ENCODE measurements around the gene C16orf54.
"Not testable (repeated sequence)": the region's sequence is repeated elsewhere in the genome, so short reads cannot be mapped to it uniquely, and the experiment has no call there.

Gene C16orf54

DNA sequence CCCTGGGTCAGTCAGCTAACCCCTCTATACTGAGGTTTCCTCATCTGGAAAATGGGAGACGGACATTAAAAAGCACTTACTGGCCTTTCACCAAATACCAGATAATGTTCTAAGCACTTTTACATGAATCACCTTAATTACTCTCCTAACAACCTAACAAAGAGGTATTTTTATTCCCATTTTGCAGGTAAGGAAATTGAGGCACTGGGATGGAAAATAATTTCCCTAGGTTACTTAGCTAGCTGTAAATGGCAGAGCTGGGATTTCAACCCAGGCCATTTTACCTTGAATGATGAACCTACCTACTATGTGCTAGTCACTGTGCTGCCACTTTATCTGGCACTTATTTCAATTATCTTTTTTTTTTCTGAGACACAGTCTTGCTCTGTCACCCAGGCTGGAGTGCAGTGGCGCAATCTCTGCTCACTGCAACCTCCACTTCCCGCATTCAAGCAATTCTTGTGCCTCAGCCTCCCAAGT lies 48.5 kb upstream of the C16orf54 start (continued):
- TF ChIP-seq, protein P1, sequence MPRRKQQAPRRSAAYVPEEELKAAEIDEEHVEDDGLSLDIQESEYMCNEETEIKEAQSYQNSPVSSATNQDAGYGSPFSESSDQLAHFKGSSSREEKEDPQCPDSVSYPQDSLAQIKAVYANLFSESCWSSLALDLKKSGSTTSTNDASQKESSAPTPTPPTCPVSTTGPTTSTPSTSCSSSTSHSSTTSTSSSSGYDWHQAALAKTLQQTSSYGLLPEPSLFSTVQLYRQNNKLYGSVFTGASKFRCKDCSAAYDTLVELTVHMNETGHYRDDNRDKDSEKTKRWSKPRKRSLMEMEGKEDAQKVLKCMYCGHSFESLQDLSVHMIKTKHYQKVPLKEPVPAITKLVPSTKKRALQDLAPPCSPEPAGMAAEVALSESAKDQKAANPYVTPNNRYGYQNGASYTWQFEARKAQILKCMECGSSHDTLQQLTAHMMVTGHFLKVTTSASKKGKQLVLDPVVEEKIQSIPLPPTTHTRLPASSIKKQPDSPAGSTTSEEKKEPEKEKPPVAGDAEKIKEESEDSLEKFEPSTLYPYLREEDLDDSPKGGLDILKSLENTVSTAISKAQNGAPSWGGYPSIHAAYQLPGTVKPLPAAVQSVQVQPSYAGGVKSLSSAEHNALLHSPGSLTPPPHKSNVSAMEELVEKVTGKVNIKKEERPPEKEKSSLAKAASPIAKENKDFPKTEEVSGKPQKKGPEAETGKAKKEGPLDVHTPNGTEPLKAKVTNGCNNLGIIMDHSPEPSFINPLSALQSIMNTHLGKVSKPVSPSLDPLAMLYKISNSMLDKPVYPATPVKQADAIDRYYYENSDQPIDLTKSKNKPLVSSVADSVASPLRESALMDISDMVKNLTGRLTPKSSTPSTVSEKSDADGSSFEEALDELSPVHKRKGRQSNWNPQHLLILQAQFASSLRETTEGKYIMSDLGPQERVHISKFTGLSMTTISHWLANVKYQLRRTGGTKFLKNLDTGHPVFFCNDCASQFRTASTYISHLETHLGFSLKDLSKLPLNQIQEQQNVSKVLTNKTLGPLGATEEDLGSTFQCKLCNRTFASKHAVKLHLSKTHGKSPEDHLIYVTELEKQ (tag by site-specific recombination; IDR thresholded peaks at IDR 0.05; ENCODE audit: borderline replicate concordance), result no peak
- TF ChIP-seq SP2 (tag by site-specific recombination; IDR thresholded peaks at IDR 0.05), result no peak
- TF ChIP-seq ZNF621 (tag by site-specific recombination; IDR thresholded peaks at IDR 0.05), result no peak

DNA sequence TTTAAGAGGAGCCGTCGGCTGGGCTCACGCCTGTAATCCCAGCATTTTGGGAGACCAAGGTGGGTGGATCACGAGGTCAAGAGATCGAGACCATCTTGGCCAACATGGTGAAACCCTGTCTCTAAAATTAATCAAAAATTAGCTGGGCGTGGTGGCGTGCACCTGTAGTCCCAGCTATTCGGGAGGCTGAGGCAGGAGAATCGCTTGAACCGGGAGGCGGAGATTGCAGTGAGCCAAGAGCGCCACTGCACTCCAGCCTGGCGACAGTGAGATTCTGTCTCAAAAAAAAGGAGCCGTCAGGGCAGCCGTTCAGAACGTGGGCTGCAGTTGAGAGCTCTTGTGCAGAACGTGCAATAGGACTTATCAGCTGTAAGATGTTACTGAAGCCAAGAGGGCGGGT lies 47.4 kb upstream of the C16orf54 start:
- POLR2A ChIA-PET, result interaction anchor here (0.8 kb wide), 1 partner anchor 9 kb away, joined by 4 read pairs; no protein-coding TSS in a partner anchor
- CTCF ChIA-PET; H3K9me3 ChIP-seq (ENCODE audit: control insufficient read depth, insufficient read depth, low read depth, low read length); H3K4me1 ChIP-seq (ENCODE audit: control insufficient read depth, insufficient read depth, low read length); H3K27ac ChIP-seq (ENCODE audit: extremely low read depth, low read depth, low read length); H3K4me3 ChIP-seq (ENCODE audit: low read depth, low read length): not testable (repeated sequence)
- peaks cover 10 to 38% of the 10 kb centered on the region in 2 experiments for H3K36me3 ChIP-seq (ENCODE audit: control insufficient read depth in 2 of 2, insufficient read depth in 1 of 2, low read length in 2 of 2)

DNA sequence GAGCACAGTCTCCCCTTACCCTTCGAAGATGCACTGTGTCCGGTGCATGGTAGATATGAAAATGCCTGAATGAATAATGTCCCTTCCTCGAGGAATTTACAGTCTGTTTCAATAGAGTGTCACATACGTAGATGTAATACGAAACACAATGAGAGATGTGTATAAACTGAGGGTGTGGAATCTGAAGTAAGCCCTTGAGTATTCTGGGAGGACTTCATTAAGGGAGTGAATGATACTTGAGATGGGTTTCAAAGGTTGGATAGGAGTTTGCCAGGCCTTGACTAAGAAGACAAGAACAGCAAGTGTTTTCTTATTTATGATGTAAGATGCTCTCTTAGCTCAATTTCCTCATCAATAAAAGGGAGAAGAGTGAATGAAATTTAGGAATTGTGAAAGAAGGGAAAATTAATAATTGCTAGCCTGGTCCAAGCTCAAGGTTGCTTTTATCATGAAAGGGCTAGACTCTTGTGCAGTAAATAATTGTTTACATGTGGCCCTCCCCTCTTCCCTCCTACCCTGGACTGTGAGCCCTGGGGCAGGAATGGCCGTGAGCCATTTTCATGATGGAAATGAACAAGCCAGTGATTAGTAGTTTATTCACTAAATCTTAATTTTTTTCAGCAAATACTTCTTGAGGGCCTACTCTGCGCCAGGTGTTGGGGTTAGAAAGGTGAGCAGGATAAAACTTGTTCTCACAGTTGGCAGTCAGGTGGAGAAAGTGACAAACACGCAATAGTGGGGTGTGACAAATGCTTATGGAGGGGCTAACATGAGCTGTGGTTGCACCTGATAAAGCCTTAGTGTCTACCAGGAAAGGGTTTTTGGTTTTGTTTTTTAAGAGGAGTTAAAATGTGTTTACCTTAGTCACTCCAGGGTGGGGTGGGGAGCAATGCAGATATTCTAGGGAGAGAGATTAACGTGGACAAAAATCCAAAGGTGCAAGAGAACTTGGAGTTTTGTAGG lies 46.3 kb upstream of the C16orf54 start:
- ChIA-PET CTCF (interaction anchor here (1.0 to 3.5 kb wide), 4 partner anchors 11 to 92 kb away, joined by 3 to 28 read pairs (median 6); no protein-coding TSS in a partner anchor), POLR2A (interaction anchor here (0.8 to 2.7 kb wide), 2 partner anchors 15 to 23 kb away, joined by 14 to 31 read pairs; partner anchors contain the start of gene MAZ)
- 0 out of 2 replicates have a peak, but pooled peaks cover 2% of the 10 kb centered on the region for H3K4me1 ChIP-seq (ENCODE audit: control insufficient read depth, insufficient read depth, low read length)
- TF ChIP-seq WT1 (tag by site-specific recombination; IDR thresholded peaks at IDR 0.05) (peak; percentile 81), ZBTB17 (tag by site-specific recombination; IDR thresholded peaks at IDR 0.05) (peak; percentile 26; the same call in 1 of the 2 replicates), ZNF664 (tag by site-specific recombination; IDR thresholded peaks at IDR 0.05) (no peak), KLF1 (tag by site-specific recombination; IDR thresholded peaks at IDR 0.05) (peak; percentile 56), ZNF76 (tag by site-specific recombination; IDR thresholded peaks at IDR 0.05; ENCODE audit: borderline replicate concordance, low read depth) (no peak), ZNF335 (tag by site-specific recombination; conservative IDR thresholded peaks at IDR 0.05) (peak; percentile 13; the same call in 1 of the 2 replicates), ZNF791 (tag by site-specific recombination; IDR thresholded peaks at IDR 0.05) (no peak), ZNF776 (tag by site-specific recombination; IDR thresholded peaks at IDR 0.05; ENCODE audit: borderline replicate concordance) (no peak), ZNF426 (tag by site-specific recombination; IDR thresholded peaks at IDR 0.05) (no peak), RBAK (tag by site-specific recombination; IDR thresholded peaks at IDR 0.05) (no peak), ZFP3 (tag by site-specific recombination; IDR thresholded peaks at IDR 0.05; ENCODE audit: low read depth) (peak; percentile 92)
- H3K36me3 ChIP-seq (ENCODE audit: control insufficient read depth in 2 of 2, insufficient read depth in 1 of 2, low read length in 2 of 2), result peaks cover 4 to 28% of the 10 kb centered on the region in 2 experiments; a peak in 1 of 3 replicates
- peak overlapping the region; percentile 90; the same call in 1 of the 2 replicates for H3K27ac ChIP-seq (ENCODE audit: extremely low read depth, low read depth, low read length)
- no peaks in the 10 kb centered on the region for H3K9me3 ChIP-seq (ENCODE audit: control insufficient read depth, insufficient read depth, low read depth, low read length)
- peak overlapping the region; percentile 93 for H3K4me3 ChIP-seq (ENCODE audit: low read depth, low read length)

Measured in HEK293 (cell line).